SK-N-SH treated with all-trans-retinoic acid at 6 μM for 48 hours (cell line): ENCODE measurements around the gene PTTG1IP2.

Experiments
- ATAC-seq: fragments of 200-7000 bp; cut with Tn5 transposase; 3 replicates; pipeline ENCODE4 v1.9.1; 2020; ENCODE audit warnings: mild to moderate bottlenecking, moderate library complexity
- ARNTL ChIP-seq: fragments of 450-650 bp; formaldehyde crosslinking; IDR thresholded peaks from 2 replicates; pipeline ENCODE4 v1.5.0; 2020; ENCODE audit warnings: low read depth, mild to moderate bottlenecking, moderate library complexity, borderline replicate concordance
- BACH2 ChIP-seq: fragments of 250-450 bp; sonication (Bioruptor Pico); IDR thresholded peaks from 2 replicates; pipeline ENCODE4 v1.9.0; 2021; ENCODE audit warnings: mild to moderate bottlenecking, borderline replicate concordance
- CSDC2 ChIP-seq: fragments of 250-450 bp; sonication (Bioruptor Pico); IDR thresholded peaks from 2 replicates; pipeline ENCODE4 v1.5.0; 2020; ENCODE audit warnings: mild to moderate bottlenecking, moderate library complexity
- CSRNP3 ChIP-seq: fragments of 250-450 bp; sonication (Bioruptor Pico); IDR thresholded peaks from 2 replicates; pipeline ENCODE4 v1.5.1; 2021; ENCODE audit warnings: mild to moderate bottlenecking, moderate library complexity
- ESRRG ChIP-seq: fragments of 250-450 bp; sonication (Bioruptor Pico); IDR thresholded peaks from 2 replicates; pipeline ENCODE4 v1.6.1; 2021; ENCODE audit warnings: mild to moderate bottlenecking
- GLIS3 ChIP-seq: fragments of 250-450 bp; sonication (Bioruptor Pico); IDR thresholded peaks from 2 replicates; pipeline ENCODE4 v1.5.0; 2020; ENCODE audit warnings: mild to moderate bottlenecking, moderate library complexity
- ISL1 ChIP-seq: fragments of 250-450 bp; sonication (Bioruptor Pico); IDR thresholded peaks from 2 replicates; pipeline ENCODE4 v2.1.2; 2022; ENCODE audit warnings: mild to moderate bottlenecking, moderate library complexity
- OSR1 ChIP-seq: fragments of 250-450 bp; sonication (Bioruptor Pico); IDR thresholded peaks from 2 replicates; pipeline ENCODE4 v1.8.0; 2022; ENCODE audit warnings: moderate library complexity, mild to moderate bottlenecking, inconsistent platforms
- PATZ1 ChIP-seq: fragments of 250-450 bp; sonication (Bioruptor Pico); IDR thresholded peaks from 2 replicates; pipeline ENCODE4 v1.8.0; 2020; ENCODE audit warnings: mild to moderate bottlenecking, moderate library complexity, borderline replicate concordance
- POU6F1 ChIP-seq: fragments of 250-450 bp; sonication (Bioruptor Pico); IDR thresholded peaks from 2 replicates; pipeline ENCODE4 v1.8.0; 2021; ENCODE audit warnings: low read depth, mild to moderate bottlenecking, moderate library complexity, borderline replicate concordance
- RARB ChIP-seq: fragments of 250-450 bp; sonication (Bioruptor Pico); IDR thresholded peaks from 2 replicates; pipeline ENCODE4 v1.8.0; 2021; ENCODE audit warnings: mild to moderate bottlenecking, moderate library complexity
- SNAI2 ChIP-seq: fragments of 250-450 bp; sonication (Bioruptor Pico); IDR thresholded peaks from 2 replicates; pipeline ENCODE4 v1.5.0; 2020; ENCODE audit warnings: mild to moderate bottlenecking, moderate library complexity
- TOX ChIP-seq: fragments of 250-450 bp; sonication (Bioruptor Pico); IDR thresholded peaks from 2 replicates; pipeline ENCODE4 v1.8.0; 2021; ENCODE audit warnings: mild to moderate bottlenecking, moderate library complexity, borderline replicate concordance
- TSHZ2 ChIP-seq: fragments of 250-450 bp; sonication (Bioruptor Pico); IDR thresholded peaks from 2 replicates; pipeline ENCODE4 v1.5.0; 2020; ENCODE audit warnings: mild to moderate bottlenecking, moderate library complexity
- ZC3H10 ChIP-seq: fragments of 250-450 bp; sonication (Bioruptor Pico); IDR thresholded peaks from 2 replicates; pipeline ENCODE4 v1.5.1; 2021; ENCODE audit warnings: mild to moderate bottlenecking, moderate library complexity
- ZNF565 ChIP-seq: fragments of 450-650 bp; formaldehyde crosslinking; conservative IDR thresholded peaks from 2 replicates; pipeline ENCODE4 v1.5.0; 2020; ENCODE audit warnings: low read depth, mild to moderate bottlenecking, moderate library complexity
- ZNF70 ChIP-seq: fragments of 450-650 bp; formaldehyde crosslinking; IDR thresholded peaks from 2 replicates; pipeline ENCODE4 v1.5.0; 2020; ENCODE audit warnings: mild to moderate bottlenecking, moderate library complexity
- ZNF8 ChIP-seq: fragments of 450-650 bp; formaldehyde crosslinking; IDR thresholded peaks from 2 replicates; pipeline ENCODE4 v1.5.0; 2020; ENCODE audit warnings: mild to moderate bottlenecking, moderate library complexity
- TF ChIP-seq, protein P1 (sequence below): fragments of 250-450 bp; sonication (Bioruptor Pico); IDR thresholded peaks from 2 replicates; pipeline ENCODE4 v1.5.1; 2020; ENCODE audit warnings: low read depth, mild to moderate bottlenecking, moderate library complexity

Gene PTTG1IP2

DNA sequence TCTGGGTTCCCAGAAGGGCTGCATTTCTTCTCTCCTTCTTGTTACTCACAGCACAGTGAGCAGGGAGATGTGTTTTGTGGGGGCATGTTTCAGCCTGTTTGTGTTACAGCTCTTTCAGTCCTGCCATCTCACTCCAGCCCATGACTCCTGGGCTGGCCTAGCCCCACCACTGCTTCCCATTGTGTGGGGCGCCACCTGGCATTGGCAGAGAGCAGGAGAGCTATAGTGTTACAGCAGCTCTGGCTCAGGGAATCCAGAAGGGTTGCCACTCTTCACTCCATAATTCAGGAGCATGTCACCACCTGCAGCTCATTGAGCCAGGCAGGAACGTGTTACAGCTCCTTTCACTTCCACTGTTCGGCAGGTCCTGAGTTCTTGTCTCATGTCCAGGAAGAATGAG, 36.2 kb upstream of the PTTG1IP2 start:
- no peak for ATAC-seq
- TF ChIP-seq ESRRG (no peak), RARB (CRISPR knock-in tag) (no peak), ZC3H10 (CRISPR knock-in tag) (no peak), OSR1 (CRISPR knock-in tag) (no peak), CSDC2 (CRISPR knock-in tag) (no peak), ZNF8 (CRISPR knock-in tag) (no peak)
- TF ChIP-seq, all 23 proteins: peak for 0

DNA sequence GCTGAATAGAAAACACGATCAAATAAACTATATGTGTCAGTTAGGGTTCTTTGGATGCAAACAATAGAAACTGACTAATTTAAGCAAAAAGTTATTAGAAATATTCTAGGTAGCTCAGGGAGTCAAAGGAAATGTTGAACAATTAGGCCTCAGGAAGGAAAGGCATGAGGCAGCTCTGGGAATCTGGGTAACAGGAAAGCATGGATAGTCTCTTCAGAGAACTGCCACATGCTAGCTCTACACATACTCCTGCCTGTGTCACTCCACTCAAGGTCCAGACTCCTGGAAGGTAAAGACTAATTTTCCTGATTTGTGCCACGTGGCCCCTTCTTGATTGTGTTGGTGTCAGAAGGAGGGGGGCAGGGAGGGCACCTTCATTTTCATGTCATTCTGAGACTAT, 23.8 kb upstream of the PTTG1IP2 start:
- no peak for TF ChIP-seq ZNF8 (CRISPR knock-in tag)
- TF ChIP-seq ZNF565: no peak
- no peak for TF ChIP-seq BACH2 (CRISPR knock-in tag)
- TF ChIP-seq RARB (CRISPR knock-in tag): no peak
- TF ChIP-seq GLIS3 (CRISPR knock-in tag): no peak
- TF ChIP-seq OSR1 (CRISPR knock-in tag): no peak
- TF ChIP-seq TSHZ2 (CRISPR knock-in tag): no peak
- TF ChIP-seq, all 23 proteins: peak for 0
- peak; percentile 19; the same call in 1 of the 3 replicates for ATAC-seq

DNA sequence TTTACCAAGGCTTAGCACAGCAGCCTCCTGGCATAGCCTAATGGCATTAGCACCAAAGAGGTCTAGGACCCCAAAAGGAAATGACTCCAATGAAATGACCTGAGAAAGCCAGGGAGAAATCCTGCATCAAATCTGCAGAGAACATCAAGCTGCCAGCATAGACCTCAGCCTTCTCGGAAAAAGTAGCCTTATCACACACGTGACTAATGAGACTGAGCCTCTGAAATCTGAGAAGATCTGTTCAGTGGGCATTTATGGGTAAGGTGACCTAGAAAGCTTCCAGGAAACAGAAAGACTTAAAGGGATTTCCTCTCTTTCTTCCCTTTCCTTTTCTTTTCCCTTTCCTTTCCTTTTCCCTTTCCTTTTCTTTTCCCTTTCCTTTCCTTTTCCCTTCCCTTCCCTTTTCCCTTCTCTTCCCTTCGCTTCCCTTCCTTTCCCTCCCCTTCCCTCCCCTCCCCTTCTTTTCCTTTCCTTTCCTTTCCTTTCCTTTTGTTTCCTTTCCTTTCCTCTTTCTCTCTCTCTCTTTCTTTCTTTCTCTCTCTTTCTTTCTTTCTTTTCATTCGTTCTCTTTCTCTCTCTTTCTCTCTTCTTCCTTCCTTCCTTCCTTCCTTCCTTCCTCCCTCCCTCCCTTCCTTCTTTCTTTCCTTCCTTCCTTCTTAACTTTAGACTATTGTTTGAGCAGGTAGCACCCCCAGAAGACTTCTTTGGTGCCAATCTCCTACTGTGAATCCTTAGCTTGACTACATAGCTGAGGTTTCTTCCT, 23.1 kb upstream of the PTTG1IP2 start:
- TF ChIP-seq ARNTL (CRISPR knock-in tag) (no peak), GLIS3 (CRISPR knock-in tag) (no peak)
- no peak; the same call in 2 of the 3 replicates for ATAC-seq

- peak; percentile 98 for TF ChIP-seq TOX (CRISPR knock-in tag)
- peak; percentile 82; the same call in 1 of the 2 replicates for TF ChIP-seq POU6F1 (CRISPR knock-in tag)
- peak; percentile 96 for TF ChIP-seq RARB (CRISPR knock-in tag)
- peak; percentile 93; the same call in 1 of the 2 replicates for TF ChIP-seq PATZ1 (CRISPR knock-in tag)
- no peak for TF ChIP-seq ESRRG
- peak; percentile 84 for TF ChIP-seq ISL1 (CRISPR knock-in tag)
- TF ChIP-seq SNAI2 (CRISPR knock-in tag): no peak
- peak; percentile 98 for TF ChIP-seq ZC3H10 (CRISPR knock-in tag)
- no peak for TF ChIP-seq ZNF565
- TF ChIP-seq ZNF8 (CRISPR knock-in tag): no peak
- no peak for TF ChIP-seq CSDC2 (CRISPR knock-in tag)
- TF ChIP-seq, protein P1, sequence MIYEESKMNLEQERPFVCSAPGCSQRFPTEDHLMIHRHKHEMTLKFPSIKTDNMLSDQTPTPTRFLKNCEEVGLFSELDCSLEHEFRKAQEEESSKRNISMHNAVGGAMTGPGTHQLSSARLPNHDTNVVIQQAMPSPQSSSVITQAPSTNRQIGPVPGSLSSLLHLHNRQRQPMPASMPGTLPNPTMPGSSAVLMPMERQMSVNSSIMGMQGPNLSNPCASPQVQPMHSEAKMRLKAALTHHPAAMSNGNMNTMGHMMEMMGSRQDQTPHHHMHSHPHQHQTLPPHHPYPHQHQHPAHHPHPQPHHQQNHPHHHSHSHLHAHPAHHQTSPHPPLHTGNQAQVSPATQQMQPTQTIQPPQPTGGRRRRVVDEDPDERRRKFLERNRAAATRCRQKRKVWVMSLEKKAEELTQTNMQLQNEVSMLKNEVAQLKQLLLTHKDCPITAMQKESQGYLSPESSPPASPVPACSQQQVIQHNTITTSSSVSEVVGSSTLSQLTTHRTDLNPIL (CRISPR knock-in tag): no peak
- no peak for TF ChIP-seq CSRNP3 (CRISPR knock-in tag)
- TF ChIP-seq ZNF70 (CRISPR knock-in tag): no peak
- TF ChIP-seq, all 23 proteins: peak for 6
- ATAC-seq: peak; percentile 90
Measured at GRCh38 chr7:90453259-90453891, 16.1 kb upstream of the PTTG1IP2 start.
